GM10266 (cell line): ENCODE measurements around the gene TRIM50.
"Not testable (repeated sequence)": the region's sequence is repeated elsewhere in the genome, so short reads cannot be mapped to it uniquely, and the experiment has no call there.

Experiments used
- DNase-seq: peaks from one replicate; pipeline ENCODE4 v3.0.0; 2012; ENCODE audit errors: extremely low spot score
- TF ChIP-seq, protein P1 (sequence below): IDR thresholded peaks from 2 replicates; pipeline ENCODE4 v1.5.1; 2012; ENCODE audit warnings: mild to moderate bottlenecking, low read depth; ENCODE audit not compliant: control insufficient read depth, insufficient read depth; ENCODE audit errors: missing control alignments

TRIM50 gene

GRCh38 chr7:73332447-73332846 lies 4.6 kb upstream of the TRIM50 start:
- TF ChIP-seq, protein P1, sequence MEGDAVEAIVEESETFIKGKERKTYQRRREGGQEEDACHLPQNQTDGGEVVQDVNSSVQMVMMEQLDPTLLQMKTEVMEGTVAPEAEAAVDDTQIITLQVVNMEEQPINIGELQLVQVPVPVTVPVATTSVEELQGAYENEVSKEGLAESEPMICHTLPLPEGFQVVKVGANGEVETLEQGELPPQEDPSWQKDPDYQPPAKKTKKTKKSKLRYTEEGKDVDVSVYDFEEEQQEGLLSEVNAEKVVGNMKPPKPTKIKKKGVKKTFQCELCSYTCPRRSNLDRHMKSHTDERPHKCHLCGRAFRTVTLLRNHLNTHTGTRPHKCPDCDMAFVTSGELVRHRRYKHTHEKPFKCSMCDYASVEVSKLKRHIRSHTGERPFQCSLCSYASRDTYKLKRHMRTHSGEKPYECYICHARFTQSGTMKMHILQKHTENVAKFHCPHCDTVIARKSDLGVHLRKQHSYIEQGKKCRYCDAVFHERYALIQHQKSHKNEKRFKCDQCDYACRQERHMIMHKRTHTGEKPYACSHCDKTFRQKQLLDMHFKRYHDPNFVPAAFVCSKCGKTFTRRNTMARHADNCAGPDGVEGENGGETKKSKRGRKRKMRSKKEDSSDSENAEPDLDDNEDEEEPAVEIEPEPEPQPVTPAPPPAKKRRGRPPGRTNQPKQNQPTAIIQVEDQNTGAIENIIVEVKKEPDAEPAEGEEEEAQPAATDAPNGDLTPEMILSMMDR: no peak

GRCh38 chr7:73330772-73331171 lies 2.9 kb upstream of the TRIM50 start:
- DNase-seq: no peak

More at GRCh38 chr7:73332447-73332846, 4.6 kb upstream of the TRIM50 start:
- no peak for DNase-seq

GRCh38 chr7:73329861-73330581 lies 2.1 kb upstream of the TRIM50 start:
- TF ChIP-seq, protein P1: no peak
- DNase-seq: no peak

More at GRCh38 chr7:73330772-73331171, 2.9 kb upstream of the TRIM50 start:
- TF ChIP-seq, protein P1: no peak

DNA sequence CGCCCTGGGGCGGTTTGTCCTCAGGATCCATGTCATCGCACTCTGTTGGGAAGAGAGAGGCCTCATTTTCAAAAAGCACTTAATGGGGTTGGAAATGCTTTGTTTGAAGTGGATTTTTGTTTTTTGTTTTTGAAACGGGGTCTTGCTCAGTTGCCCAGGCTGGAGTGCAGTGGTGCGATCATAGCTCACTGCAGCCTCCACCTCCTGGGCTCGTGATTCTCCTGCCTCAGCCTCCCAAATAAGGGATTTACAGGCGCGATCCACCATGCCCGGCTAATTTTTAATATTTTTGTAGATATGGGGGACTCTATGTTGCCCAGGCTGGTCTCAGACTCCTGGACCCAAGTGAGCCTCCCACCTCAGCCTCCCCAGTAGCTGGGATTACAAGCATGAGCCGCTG lies 814 bp upstream of the TRIM50 start:
- TF ChIP-seq, protein P1: no peak
- no peak for DNase-seq

DNA sequence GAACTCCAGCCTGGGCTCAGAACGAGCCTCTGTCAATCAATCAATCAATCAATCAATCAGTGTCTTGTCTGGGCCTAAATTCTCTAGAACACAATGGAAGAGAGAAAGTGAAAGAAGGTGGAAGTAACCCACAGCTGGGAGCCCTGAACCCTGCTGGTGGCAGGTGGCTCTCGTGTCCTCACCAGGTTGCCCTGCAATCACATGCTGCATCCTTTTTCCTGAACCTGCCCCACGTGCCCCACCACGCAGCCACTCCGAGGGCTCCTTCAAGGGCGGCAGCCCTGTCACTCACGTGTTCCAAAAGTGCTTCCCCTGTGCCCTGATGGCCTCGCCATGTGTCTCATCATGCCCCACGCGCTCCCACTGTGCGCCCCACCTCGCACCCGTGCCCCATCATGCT lies 433 bp downstream of the TRIM50 start:
- DNase-seq: not testable (repeated sequence)

GRCh38 chr7:73325424-73325823 lies 2.5 kb downstream of the TRIM50 start:
- not testable (repeated sequence) for DNase-seq

DNA sequence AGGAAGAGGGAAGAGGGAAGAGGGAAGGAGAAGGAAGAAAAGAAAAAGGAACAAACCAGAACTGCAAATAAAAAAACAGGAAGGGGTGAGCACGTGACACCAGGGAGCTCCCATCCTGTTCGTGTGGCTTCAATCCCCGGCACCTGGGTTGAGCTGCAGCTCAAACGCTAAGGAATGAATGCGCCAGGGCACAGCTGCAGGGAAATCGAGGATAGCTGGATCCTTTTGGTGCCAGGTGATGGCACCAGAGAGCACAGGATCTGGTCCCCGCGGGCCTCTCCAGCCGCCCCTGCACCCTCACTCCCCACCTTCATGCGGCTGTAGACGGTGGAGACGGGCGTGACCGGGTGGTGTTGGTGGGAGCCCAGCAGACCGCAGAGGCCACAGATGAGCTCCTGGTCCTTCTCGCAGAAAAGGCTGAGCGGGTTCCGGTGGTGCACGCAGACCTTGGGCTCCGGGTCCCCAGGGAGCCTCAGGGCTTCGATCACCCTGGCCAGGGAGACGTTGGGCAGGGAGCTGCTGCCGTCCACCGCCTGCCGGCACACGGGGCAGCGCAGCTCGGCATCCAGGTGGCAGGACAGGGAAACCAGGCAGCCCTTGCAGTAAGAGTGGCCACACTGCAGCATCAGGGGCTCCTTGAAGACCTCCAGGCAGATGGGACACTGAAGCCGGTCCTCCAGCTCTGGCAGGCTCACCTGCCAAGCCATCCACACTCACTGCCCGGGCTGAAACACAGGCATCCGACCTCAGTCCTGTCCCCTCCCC lies 3.6 kb downstream of the TRIM50 start:
- TF ChIP-seq, protein P1: peak; percentile 79
- DNase-seq: peak; percentile 89

GRCh38 chr7:73323434-73324080 lies 4.3 kb downstream of the TRIM50 start:
- not testable (repeated sequence) for DNase-seq

DNA sequence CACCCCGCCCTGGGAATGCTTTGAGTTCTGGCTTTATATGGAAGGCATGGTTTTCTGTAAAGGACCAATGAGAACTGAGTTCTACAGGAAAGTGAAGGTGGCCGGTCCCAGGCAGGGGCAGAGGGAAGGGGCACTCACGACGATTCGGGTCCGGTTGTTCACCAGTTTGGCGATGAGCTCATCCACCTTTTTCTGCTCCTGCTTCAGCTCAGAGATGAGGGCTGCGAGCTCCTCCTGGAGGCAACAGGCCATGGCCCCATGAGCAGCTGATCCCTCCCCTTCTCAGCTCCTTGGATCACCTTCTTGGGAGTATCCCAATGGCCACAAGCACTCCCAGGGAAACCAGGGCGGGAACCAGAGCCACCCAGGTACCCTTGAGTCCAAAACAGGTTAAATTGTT lies 7.9 kb downstream of the TRIM50 start:
- DNase-seq: not testable (repeated sequence)

GRCh38 chr7:73319541-73319940 lies 8.3 kb downstream of the TRIM50 start:
- not testable (repeated sequence) for DNase-seq

- DNase-seq: not testable (repeated sequence)
Measured at GRCh38 chr7:73318656-73319204, 9.2 kb downstream of the TRIM50 start.
